K562 (cell line): ENCODE measurements around the gene ARFGEF2. TPM values are rescaled to one million over a fixed set of nuclear protein-coding genes. Genes with fewer than 3 reads are reported as not detected.

Experiments
- PCBP2 ChIP-seq: fragments of 200-400 bp; formaldehyde crosslinking; IDR thresholded peaks from 2 replicates; pipeline ENCODE4 v1.6.1; 2018; ENCODE audit warnings: low read length, low read depth, mild to moderate bottlenecking, moderate library complexity; ENCODE audit not compliant: poor library complexity, severe bottlenecking
- POU5F1 ChIP-seq: fragments of 150-350 bp; IDR thresholded peaks from 2 replicates; pipeline ENCODE4 v1.6.1; 2014; ENCODE audit warnings: borderline replicate concordance, low read length, low read depth, mild to moderate bottlenecking; ENCODE audit not compliant: partially characterized antibody
- SMAD3 ChIP-seq: fragments of 450-650 bp; formaldehyde crosslinking; conservative IDR thresholded peaks from 2 replicates; pipeline ENCODE4 v1.4.0; 2020; ENCODE audit warnings: mild to moderate bottlenecking
- ZNF699 ChIP-seq: fragments of 250-450 bp; sonication (Bioruptor Pico); IDR thresholded peaks from 2 replicates; pipeline ENCODE4 v1.8.0; 2021; ENCODE audit warnings: mild to moderate bottlenecking, moderate library complexity; ENCODE audit not compliant: insufficient replicate concordance
- polyA plus RNA-seq, 8 experiments: library from polyadenylated mRNA; depleted of rRNA in 4 of 8; stranded (reverse) in 5 of 8; unstranded in 3 of 8; fragments of >200 nt; fragmentation: Nextera tagmentation in 2 of 8; fragmentation: Illumina TruSeq in 1 of 8; extraction: Ambion mirVana in 2 of 8; extraction: Trizol in 1 of 8; gene quantifications; 2 replicates each; pipeline versions ENCODE4 v1.2.1 to v1.2.3, GENCODE V29; 2011 to 2014; ENCODE audit warnings: inconsistent platforms in 1 of 8, missing spikeins in 1 of 8
- total RNA-seq, 7 experiments: library from RNA; depleted of rRNA in 6 of 7; stranded (reverse); fragments of >200 nt in 6 of 7; fragmentation: Illumina TruSeq in 2 of 7; extraction: Trizol in 2 of 7; gene quantifications; 2 replicates each; pipeline versions ENCODE4 v1.2.1 to v1.2.3, GENCODE V29; 2011 to 2021; ENCODE audit warnings: low replicate concordance in 1 of 7
- TF ChIP-seq, protein P1 (sequence below), 3 experiments: IDR thresholded peaks in 2 of 3; conservative IDR thresholded peaks in 1 of 3; 2 replicates each; pipeline ENCODE4 v1.5.1; 2011 to 2012; ENCODE audit warnings: low read length in 3 of 3, mild to moderate bottlenecking in 3 of 3, control low read depth in 2 of 3, improper control_type of control experiment in 1 of 3, inconsistent platforms in 1 of 3, low read depth in 1 of 3, mixed read lengths in 1 of 3, moderate library complexity in 1 of 3; ENCODE audit not compliant: insufficient read depth in 2 of 3

ARFGEF2 gene
- total and polyA plus RNA-seq, 9 of the 15 experiments (the other 6 are each of a cell fraction or from before 2014, with no cell fraction given), result 4.2 to 18.8 (median 13.7) TPM

DNA sequence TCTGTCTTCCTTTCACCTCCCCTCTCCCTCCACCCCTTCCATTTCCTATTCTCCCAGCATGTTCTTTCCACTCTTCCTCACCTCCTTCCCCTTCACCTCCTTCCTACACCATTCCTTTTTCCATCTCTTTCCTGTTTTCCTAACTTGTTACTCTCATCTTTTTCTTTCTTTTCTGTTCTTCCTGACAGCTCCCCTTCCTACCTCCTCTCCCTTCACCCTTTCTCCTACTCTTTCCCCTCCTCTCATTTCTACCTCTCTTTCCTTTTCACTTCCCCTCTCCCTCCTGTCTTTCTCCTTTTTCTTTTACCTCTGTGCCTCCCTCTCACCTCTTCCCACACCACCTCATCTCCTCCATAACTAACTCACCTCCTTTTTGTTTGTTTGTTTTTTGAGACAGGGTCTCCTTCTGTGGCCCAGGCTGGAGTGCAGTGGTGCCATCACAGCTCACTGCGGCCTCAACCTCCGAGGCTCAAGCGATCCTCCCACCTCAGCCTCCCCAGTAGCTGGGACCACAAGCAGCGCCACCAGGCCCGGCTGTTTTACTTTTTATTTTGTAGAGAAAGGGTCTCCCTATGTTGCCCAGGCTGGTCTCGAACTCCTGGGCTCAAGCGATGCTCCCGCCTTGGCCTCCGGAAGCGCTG lies 864 bp upstream of the ARFGEF2 start (continued):
- TF ChIP-seq ZNF699 (no peak), PCBP2 (no peak), POU5F1 (no peak), SMAD3 (CRISPR knock-in tag) (no peak)
- TF ChIP-seq, protein P1, sequence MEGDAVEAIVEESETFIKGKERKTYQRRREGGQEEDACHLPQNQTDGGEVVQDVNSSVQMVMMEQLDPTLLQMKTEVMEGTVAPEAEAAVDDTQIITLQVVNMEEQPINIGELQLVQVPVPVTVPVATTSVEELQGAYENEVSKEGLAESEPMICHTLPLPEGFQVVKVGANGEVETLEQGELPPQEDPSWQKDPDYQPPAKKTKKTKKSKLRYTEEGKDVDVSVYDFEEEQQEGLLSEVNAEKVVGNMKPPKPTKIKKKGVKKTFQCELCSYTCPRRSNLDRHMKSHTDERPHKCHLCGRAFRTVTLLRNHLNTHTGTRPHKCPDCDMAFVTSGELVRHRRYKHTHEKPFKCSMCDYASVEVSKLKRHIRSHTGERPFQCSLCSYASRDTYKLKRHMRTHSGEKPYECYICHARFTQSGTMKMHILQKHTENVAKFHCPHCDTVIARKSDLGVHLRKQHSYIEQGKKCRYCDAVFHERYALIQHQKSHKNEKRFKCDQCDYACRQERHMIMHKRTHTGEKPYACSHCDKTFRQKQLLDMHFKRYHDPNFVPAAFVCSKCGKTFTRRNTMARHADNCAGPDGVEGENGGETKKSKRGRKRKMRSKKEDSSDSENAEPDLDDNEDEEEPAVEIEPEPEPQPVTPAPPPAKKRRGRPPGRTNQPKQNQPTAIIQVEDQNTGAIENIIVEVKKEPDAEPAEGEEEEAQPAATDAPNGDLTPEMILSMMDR (IDR thresholded peaks at IDR 0.05 in 2 of 3, conservative IDR thresholded peaks at IDR 0.05 in 1 of 3; ENCODE audit: insufficient read depth in 2 of 3, low read depth in 1 of 3, low read length in 3 of 3), result no peak
